OCI-LY7 (cell line): ENCODE results near the gene KRTAP6-3. TPM values are rescaled to one million over a fixed set of nuclear protein-coding genes. Genes with fewer than 3 reads are reported as not detected.

Experiments used
- BruUV-seq: library from RNA; stranded (reverse); fragments of 400-500 nt; replicated peaks from 2 replicates; lab custom pipeline; 2021; lab: Mats Ljungman, UMichigan
- CTCF ChIA-PET: fragments of 300-600 bp; sonication (Branson Sonifier 250); formaldehyde crosslinking; loops from one replicate; lab custom pipeline; 2022; ENCODE audit warnings: antibody characterized with exemption; ENCODE audit not compliant: unreplicated experiment; lab: Charles Lee
- POLR2A ChIA-PET: fragments of 300-600 bp; sonication (Branson Sonifier 250); formaldehyde crosslinking; loops from one replicate; lab custom pipeline; 2022; ENCODE audit warnings: antibody characterized with exemption; lab: Charles Lee
- DNase-seq: peaks from one replicate; pipeline ENCODE4 v3.0.0-alpha.2; 2015; ENCODE audit warnings: low spot score
- H2AFZ ChIP-seq: fragments of 200-600 bp; sonication (generic), shearing (Covaris generic); 2 replicates; pipeline ENCODE4 v1.6.1; 2014; ENCODE audit warnings: mild to moderate bottlenecking, antibody characterized with exemption, low read length, moderate library complexity
- H3K27ac ChIP-seq: fragments of 200-600 bp; sonication (generic); 2 replicates; pipeline ENCODE4 v1.5.1; 2014; ENCODE audit warnings: mixed run types, low read depth, mild to moderate bottlenecking, moderate library complexity, low read length, inconsistent platforms; ENCODE audit not compliant: poor library complexity, severe bottlenecking
- H3K36me3 ChIP-seq: fragments of 200-600 bp; sonication (generic); 2 replicates; pipeline ENCODE4 v1.6.1; 2014; ENCODE audit warnings: mild to moderate bottlenecking, antibody characterized with exemption, low read length, moderate library complexity, mixed read lengths; ENCODE audit not compliant: insufficient read depth
- H3K4me1 ChIP-seq: fragments of 200-600 bp; sonication (generic); 2 replicates; pipeline ENCODE4 v1.5.1; 2014; ENCODE audit warnings: mild to moderate bottlenecking, low read length; ENCODE audit not compliant: insufficient read depth, poor library complexity, severe bottlenecking
- H3K4me2 ChIP-seq: fragments of 200-600 bp; sonication (generic); 2 replicates; pipeline ENCODE4 v1.6.1; 2014; ENCODE audit warnings: mild to moderate bottlenecking, low read length
- H3K4me3 ChIP-seq: fragments of 200-600 bp; sonication (generic); 2 replicates; pipeline ENCODE4 v1.5.1; 2014; ENCODE audit warnings: mild to moderate bottlenecking, low read depth, low read length; ENCODE audit not compliant: poor library complexity, severe bottlenecking
- H3K79me2 ChIP-seq: fragments of 200-600 bp; sonication (generic); 2 replicates; pipeline ENCODE4 v1.6.1; 2016; ENCODE audit warnings: low read depth, mild to moderate bottlenecking, low read length, moderate library complexity, mixed read lengths; ENCODE audit not compliant: insufficient read depth
- H3K9me2 ChIP-seq: fragments of 200-600 bp; sonication (generic); 2 replicates; pipeline ENCODE4 v1.6.1; 2016; ENCODE audit warnings: mild to moderate bottlenecking, low read length, mixed read lengths; ENCODE audit not compliant: insufficient read depth
- H3K9me3 ChIP-seq: fragments of 200-600 bp; sonication (generic); 2 replicates; pipeline ENCODE4 v1.6.1; 2014; ENCODE audit warnings: mild to moderate bottlenecking, mixed run types, low read length, mixed read lengths
- H4K20me1 ChIP-seq: fragments of 200-600 bp; sonication (generic); 2 replicates; pipeline ENCODE4 v1.6.1; 2014; ENCODE audit warnings: mild to moderate bottlenecking, antibody characterized with exemption, low read length, moderate library complexity, mixed read lengths; ENCODE audit not compliant: insufficient read depth
- EZH2phosphoT487 ChIP-seq: fragments of 200-600 bp; sonication (generic); IDR thresholded peaks from 2 replicates; pipeline ENCODE4 v1.6.1; 2018; ENCODE audit warnings: low read depth, borderline replicate concordance, mild to moderate bottlenecking, mixed run types, antibody characterized with exemption, low read length, moderate library complexity, mixed read lengths
- intact Hi-C: fragments of 100-400 bp; cut with micrococcal nuclease; formaldehyde crosslinking; loops from one replicate; pipeline ENCODE4 v1.10.0; 2022; ENCODE audit not compliant: unreplicated experiment
- total RNA-seq, 2 experiments: library from RNA; depleted of rRNA in 1 of 2; stranded (reverse); fragments of >200 nt in 1 of 2; shearing (Covaris generic) in 1 of 2; gene quantifications; 2 replicates each; pipeline ENCODE4 v1.2.3, GENCODE V29; 2014 to 2022
- TF ChIP-seq, protein P1 (sequence below): fragments of 200-600 bp; sonication (generic); conservative IDR thresholded peaks from 2 replicates; pipeline ENCODE4 v1.5.1; 2014; ENCODE audit warnings: mild to moderate bottlenecking, antibody characterized with exemption, low read length, moderate library complexity, mixed read lengths

Gene KRTAP6-3
- total RNA-seq, 2 experiments from 2014 or later, result not detected

DNA sequence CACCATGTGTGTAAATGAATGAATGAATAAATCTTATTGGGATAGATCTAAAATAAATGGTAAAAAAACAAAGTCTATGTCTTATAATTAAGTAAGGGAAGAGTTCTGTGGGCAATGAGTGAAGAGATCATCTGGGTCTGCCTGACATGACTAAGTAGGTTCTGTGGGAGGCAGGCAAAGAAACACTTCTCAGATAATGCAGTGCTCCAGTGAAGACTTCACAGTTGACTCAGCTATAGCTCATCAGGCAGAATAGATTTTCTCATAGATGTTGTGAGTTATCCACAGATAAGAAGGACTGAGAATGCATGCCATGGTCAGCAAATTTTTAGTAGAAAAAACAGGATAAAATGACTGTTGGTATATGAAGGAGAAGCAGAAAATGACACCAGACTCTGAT is 14.5 kb upstream of the KRTAP6-3 start:
- CTCF ChIA-PET, result no interaction called here
- no peaks in the 10 kb centered on the region for H3K36me3 ChIP-seq
- H3K4me2 ChIP-seq, result no peak overlapping the region
- no peak overlapping the region for H3K27ac ChIP-seq
- no peaks in the 10 kb centered on the region for H3K4me1 ChIP-seq
- no TSS peak for BruUV-seq
- POLR2A ChIA-PET, result no interaction called here
- intact Hi-C loops, result no loop called here
- DNase-seq, result no peak
- TF ChIP-seq EZH2phosphoT487, result no peak
- TF ChIP-seq, protein P1, sequence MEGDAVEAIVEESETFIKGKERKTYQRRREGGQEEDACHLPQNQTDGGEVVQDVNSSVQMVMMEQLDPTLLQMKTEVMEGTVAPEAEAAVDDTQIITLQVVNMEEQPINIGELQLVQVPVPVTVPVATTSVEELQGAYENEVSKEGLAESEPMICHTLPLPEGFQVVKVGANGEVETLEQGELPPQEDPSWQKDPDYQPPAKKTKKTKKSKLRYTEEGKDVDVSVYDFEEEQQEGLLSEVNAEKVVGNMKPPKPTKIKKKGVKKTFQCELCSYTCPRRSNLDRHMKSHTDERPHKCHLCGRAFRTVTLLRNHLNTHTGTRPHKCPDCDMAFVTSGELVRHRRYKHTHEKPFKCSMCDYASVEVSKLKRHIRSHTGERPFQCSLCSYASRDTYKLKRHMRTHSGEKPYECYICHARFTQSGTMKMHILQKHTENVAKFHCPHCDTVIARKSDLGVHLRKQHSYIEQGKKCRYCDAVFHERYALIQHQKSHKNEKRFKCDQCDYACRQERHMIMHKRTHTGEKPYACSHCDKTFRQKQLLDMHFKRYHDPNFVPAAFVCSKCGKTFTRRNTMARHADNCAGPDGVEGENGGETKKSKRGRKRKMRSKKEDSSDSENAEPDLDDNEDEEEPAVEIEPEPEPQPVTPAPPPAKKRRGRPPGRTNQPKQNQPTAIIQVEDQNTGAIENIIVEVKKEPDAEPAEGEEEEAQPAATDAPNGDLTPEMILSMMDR, result no peak
- H3K9me2 ChIP-seq, result no peaks in the 10 kb centered on the region
- H3K9me3 ChIP-seq, result no peaks in the 10 kb centered on the region
- no peak overlapping the region for H3K4me3 ChIP-seq
- H3K79me2 ChIP-seq, result no peaks in the 10 kb centered on the region
- H4K20me1 ChIP-seq, result no peaks in the 10 kb centered on the region
- H2AFZ ChIP-seq, result no peak overlapping the region

DNA sequence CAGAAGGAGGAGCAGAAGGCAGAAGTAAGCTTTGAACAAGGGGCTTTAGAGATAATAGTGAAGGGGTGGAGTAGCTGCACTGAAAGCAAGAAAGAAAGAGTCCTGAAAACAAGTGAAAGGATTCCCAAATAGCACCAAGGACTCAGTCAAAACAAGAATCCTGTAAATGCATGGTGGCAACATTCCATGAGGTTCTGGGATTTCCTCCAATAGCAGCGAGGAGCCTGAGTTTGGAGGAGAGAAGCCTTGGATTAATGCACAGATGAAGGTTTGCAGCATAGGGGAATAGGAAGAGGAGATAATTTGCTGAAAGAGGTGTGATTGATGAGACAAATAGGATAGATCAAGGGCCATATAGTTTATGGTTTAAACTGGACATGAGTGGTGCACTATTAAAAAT is 12.9 kb upstream of the KRTAP6-3 start:
- H3K4me2 ChIP-seq, result no peak overlapping the region
- no peak overlapping the region for H3K27ac ChIP-seq
- ChIA-PET POLR2A (interaction anchor here (0.7 kb wide), 1 partner anchor 170 kb away, joined by 3 read pairs; no protein-coding TSS in a partner anchor), CTCF (no interaction called here)
- H2AFZ ChIP-seq, result no peak overlapping the region
- no peaks in the 10 kb centered on the region for H4K20me1 ChIP-seq
- H3K4me3 ChIP-seq, result no peak overlapping the region
- intact Hi-C loops, result no loop called here
- no peaks in the 10 kb centered on the region for H3K36me3 ChIP-seq
- no peaks in the 10 kb centered on the region for H3K9me2 ChIP-seq
- H3K9me3 ChIP-seq, result no peaks in the 10 kb centered on the region
- BruUV-seq, result no TSS peak
- no peak for TF ChIP-seq EZH2phosphoT487
- TF ChIP-seq, protein P1, result no peak
- H3K4me1 ChIP-seq, result no peaks in the 10 kb centered on the region
- no peaks in the 10 kb centered on the region for H3K79me2 ChIP-seq
- no peak for DNase-seq

DNA sequence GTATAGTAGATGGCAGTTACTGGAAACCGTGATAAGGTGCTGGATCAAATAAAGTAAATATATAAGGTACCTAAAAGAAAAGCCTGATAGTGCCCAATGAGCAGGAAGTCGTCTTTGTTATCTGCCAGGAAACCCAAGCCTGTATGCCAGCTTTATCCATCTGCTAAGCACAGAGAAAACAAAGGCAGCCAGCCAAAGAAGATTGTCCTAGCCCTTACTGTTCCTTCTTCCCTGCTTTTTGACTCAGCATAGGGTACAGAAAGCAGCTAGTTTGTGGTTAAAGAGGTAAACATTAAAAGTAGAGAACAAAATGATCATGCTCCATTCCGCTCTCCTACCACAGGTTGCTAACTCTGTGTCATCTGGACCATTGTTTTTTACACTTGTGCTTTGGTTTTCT is 12.1 kb upstream of the KRTAP6-3 start:
- no peak overlapping the region for H2AFZ ChIP-seq
- no peak for DNase-seq
- ChIA-PET POLR2A (no interaction called here), CTCF (no interaction called here)
- no peaks in the 10 kb centered on the region for H4K20me1 ChIP-seq
- no TSS peak for BruUV-seq
- H3K79me2 ChIP-seq, result no peaks in the 10 kb centered on the region
- TF ChIP-seq, protein P1, result no peak
- TF ChIP-seq EZH2phosphoT487, result no peak
- H3K4me3 ChIP-seq, result no peak overlapping the region
- no peaks in the 10 kb centered on the region for H3K9me2 ChIP-seq
- intact Hi-C loops, result no loop called here
- no peaks in the 10 kb centered on the region for H3K4me1 ChIP-seq
- no peaks in the 10 kb centered on the region for H3K9me3 ChIP-seq
- no peak overlapping the region for H3K4me2 ChIP-seq
- H3K27ac ChIP-seq, result no peak overlapping the region
- no peaks in the 10 kb centered on the region for H3K36me3 ChIP-seq
